Astrocyte of the cerebellum (primary cell): ENCODE measurements around the gene THPO.

ENCODE experiments used
- DNase-seq: peaks from one replicate; pipeline ENCODE4 v3.0.0-alpha.2; 2011; ENCODE audit warnings: low read depth
- H3K4me3 ChIP-seq: 2 replicates; pipeline ENCODE4 v1.5.1; 2011; ENCODE audit warnings: mild to moderate bottlenecking, low read depth, low read length, moderate library complexity
- in situ Hi-C: cut with HindIII; loops from 2 replicates; pipeline ENCODE4 v1.10.0; 2017; ENCODE audit warnings: low sequenced_read_pairs
- TF ChIP-seq, protein P1 (sequence below): IDR thresholded peaks from 2 replicates; pipeline ENCODE4 v1.5.1; 2012; ENCODE audit warnings: low read length, low read depth, moderate library complexity, mild to moderate bottlenecking; ENCODE audit errors: missing control alignments

The THPO gene

DNA sequence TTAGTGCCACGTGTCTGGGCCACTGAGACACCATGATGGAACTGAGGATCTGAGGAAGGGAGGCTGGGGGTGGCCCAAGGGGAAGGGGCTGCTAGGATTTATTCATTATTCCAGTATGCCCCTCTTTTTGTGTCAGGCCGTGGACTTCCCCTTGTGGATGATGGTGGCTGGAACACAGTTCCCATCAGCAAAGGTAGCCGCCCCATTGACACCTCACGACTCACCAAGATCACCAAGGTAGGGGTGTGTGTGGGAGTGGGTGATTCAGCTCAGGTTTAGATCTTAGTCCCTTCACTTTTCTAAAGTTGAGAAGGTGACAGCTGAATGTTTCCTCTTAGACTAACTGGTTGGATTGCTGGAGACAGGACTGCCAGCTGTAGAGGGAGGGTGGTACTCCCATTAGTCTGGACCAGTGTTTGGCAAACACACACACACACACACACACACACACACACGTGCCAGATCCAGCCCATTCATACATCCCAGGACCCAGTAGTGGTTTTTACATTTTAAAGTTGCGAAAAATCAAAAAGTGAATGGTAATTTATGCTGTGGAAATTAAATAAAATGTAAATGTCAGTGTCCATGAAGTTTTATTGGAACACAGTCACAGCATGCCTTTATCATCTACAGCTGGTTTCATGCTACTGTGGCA, 52.2 kb downstream of the THPO start:
- H3K4me3 ChIP-seq = no peak overlapping the region
- in situ Hi-C loops = no loop called here
- TF ChIP-seq, protein P1, sequence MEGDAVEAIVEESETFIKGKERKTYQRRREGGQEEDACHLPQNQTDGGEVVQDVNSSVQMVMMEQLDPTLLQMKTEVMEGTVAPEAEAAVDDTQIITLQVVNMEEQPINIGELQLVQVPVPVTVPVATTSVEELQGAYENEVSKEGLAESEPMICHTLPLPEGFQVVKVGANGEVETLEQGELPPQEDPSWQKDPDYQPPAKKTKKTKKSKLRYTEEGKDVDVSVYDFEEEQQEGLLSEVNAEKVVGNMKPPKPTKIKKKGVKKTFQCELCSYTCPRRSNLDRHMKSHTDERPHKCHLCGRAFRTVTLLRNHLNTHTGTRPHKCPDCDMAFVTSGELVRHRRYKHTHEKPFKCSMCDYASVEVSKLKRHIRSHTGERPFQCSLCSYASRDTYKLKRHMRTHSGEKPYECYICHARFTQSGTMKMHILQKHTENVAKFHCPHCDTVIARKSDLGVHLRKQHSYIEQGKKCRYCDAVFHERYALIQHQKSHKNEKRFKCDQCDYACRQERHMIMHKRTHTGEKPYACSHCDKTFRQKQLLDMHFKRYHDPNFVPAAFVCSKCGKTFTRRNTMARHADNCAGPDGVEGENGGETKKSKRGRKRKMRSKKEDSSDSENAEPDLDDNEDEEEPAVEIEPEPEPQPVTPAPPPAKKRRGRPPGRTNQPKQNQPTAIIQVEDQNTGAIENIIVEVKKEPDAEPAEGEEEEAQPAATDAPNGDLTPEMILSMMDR = no peak
- DNase-seq = no peak

DNA sequence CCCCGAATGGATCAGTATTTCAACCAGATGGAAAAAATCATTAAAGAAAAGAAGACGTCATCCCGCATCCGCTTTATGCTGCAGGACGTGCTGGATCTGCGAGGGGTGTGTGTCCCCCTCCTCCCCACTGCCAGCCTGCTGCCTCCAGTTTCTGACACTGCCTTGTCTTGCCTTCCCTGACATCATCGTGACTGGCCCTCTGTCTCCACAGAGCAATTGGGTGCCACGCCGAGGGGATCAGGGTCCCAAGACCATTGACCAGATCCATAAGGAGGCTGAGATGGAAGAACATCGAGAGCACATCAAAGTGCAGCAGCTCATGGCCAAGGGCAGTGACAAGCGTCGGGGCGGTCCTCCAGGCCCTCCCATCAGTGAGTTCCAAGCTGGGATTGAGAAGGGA, 52.7 kb downstream of the THPO start:
- H3K4me3 ChIP-seq = no peak overlapping the region
- TF ChIP-seq, protein P1 = no peak
- in situ Hi-C loops = no loop called here
- no peak for DNase-seq

DNA sequence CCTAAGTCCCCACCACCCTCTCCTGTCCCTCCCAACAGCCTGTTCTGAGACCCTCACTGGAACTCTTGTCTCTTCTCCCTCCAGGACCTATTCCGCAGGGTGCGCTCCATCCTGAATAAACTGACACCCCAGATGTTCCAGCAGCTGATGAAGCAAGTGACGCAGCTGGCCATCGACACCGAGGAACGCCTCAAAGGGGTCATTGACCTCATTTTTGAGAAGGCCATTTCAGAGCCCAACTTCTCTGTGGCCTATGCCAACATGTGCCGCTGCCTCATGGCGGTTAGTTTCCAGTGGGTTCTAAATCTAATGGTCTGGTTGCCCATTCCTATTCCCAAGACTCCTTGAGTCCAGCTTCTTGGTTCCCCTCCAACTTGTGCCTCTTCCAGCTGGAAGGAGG, 54.3 kb downstream of the THPO start:
- H3K4me3 ChIP-seq = no peak overlapping the region
- in situ Hi-C loops = no loop called here
- DNase-seq = no peak
- TF ChIP-seq, protein P1 = no peak

DNA sequence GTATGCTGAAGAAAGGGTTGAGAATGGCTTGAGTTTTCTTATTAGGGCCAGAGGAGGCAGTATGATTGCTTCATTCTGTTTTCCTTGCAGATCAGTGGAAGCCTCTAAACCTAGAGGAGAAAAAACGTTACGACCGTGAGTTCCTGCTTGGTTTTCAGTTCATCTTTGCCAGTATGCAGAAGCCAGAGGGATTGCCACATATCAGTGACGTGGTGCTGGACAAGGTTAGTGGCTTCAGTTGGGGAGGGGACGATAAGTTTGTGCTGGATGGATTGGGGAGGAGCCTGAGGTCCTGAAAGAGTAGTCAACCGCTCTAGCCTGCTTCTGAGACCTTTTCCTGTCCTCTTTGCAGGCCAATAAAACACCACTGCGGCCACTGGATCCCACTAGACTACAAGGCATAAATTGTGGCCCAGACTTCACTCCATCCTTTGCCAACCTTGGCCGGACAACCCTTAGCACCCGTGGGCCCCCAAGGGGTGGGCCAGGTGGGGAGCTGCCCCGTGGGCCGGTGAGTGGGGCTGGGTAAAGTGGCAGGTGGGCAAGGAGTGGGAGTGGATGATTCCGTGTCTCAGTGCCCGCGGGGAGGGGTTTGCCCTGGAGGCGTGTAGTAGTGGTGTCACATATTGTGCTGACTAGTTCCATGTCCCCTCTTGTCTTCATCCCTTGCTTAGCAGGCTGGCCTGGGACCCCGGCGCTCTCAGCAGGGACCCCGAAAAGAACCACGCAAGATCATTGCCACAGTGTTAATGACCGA, 55.1 kb downstream of the THPO start:
- TF ChIP-seq, protein P1 = no peak
- no peak for DNase-seq
- H3K4me3 ChIP-seq = no peak overlapping the region
- in situ Hi-C loops = no loop called here
